PC-9 (cell line): ENCODE results near the gene C1orf74. TPM values are rescaled to one million over a fixed set of nuclear protein-coding genes. Genes with fewer than 3 reads are reported as not detected.

ENCODE experiments used
- BruUV-seq: library from RNA; stranded (reverse); fragments of 400-500 nt; replicated peaks from 2 replicates; lab custom pipeline; 2021; lab: Mats Ljungman, UMichigan
- CTCF ChIA-PET: fragments of 300-600 bp; sonication (Branson Sonifier 250); formaldehyde crosslinking; loops from one replicate; lab custom pipeline; 2022; ENCODE audit warnings: antibody characterized with exemption; lab: Charles Lee
- POLR2A ChIA-PET: fragments of 300-600 bp; sonication (Branson Sonifier 250); formaldehyde crosslinking; loops from one replicate; lab custom pipeline; 2022; ENCODE audit warnings: antibody characterized with exemption; ENCODE audit not compliant: unreplicated experiment; lab: Charles Lee
- DNase-seq, 2 experiments: peaks; one replicate each; pipeline versions ENCODE4 v3.0.0 to v3.0.0-alpha.2; 2015 to 2022; ENCODE audit warnings: mixed read lengths in 1 of 2
- H2AFZ ChIP-seq: fragments of 200-600 bp; sonication (generic); 2 replicates; pipeline ENCODE4 v1.8.1; 2017; ENCODE audit warnings: antibody characterized with exemption
- H3F3A ChIP-seq: fragments of 200-600 bp; sonication (generic); 2 replicates; pipeline ENCODE4 v1.8.1; 2017; ENCODE audit warnings: antibody characterized with exemption, mild to moderate bottlenecking, low read depth; ENCODE audit not compliant: insufficient read depth
- H3K27ac ChIP-seq: fragments of 200-600 bp; sonication (generic); 2 replicates; pipeline ENCODE4 v1.6.1; 2016; ENCODE audit warnings: mixed run types
- H3K27me3 ChIP-seq: fragments of 200-600 bp; sonication (generic); 2 replicates; pipeline ENCODE4 v1.6.1; 2016; ENCODE audit warnings: low read depth, mixed run types; ENCODE audit not compliant: insufficient read depth
- H3K36me3 ChIP-seq: fragments of 200-600 bp; sonication (generic); 2 replicates; pipeline ENCODE4 v1.6.1; 2016; ENCODE audit warnings: low read depth, mixed run types
- H3K4me1 ChIP-seq: fragments of 200-600 bp; sonication (generic); replicated peaks from 2 replicates; pipeline ENCODE4 v1.6.1; 2016; ENCODE audit warnings: mixed run types; ENCODE audit not compliant: insufficient read depth
- H3K4me2 ChIP-seq: fragments of 200-600 bp; sonication (generic); 2 replicates; pipeline ENCODE4 v1.6.1; 2017; ENCODE audit warnings: mixed run types
- H3K4me3 ChIP-seq: fragments of 200-600 bp; sonication (generic); 2 replicates; pipeline ENCODE4 v1.6.1; 2016; ENCODE audit warnings: mixed run types
- H3K79me2 ChIP-seq: fragments of 200-600 bp; sonication (generic); 2 replicates; pipeline ENCODE4 v1.6.1; 2017; ENCODE audit warnings: low read depth, mixed run types
- H3K9me2 ChIP-seq: fragments of 200-600 bp; sonication (generic); 2 replicates; pipeline ENCODE4 v1.8.1; 2017; ENCODE audit warnings: mild to moderate bottlenecking; ENCODE audit not compliant: insufficient read depth
- H3K9me3 ChIP-seq: fragments of 200-600 bp; sonication (generic); 2 replicates; pipeline ENCODE4 v1.8.1; 2016; ENCODE audit warnings: low read depth; ENCODE audit not compliant: insufficient read depth
- H4K20me1 ChIP-seq: fragments of 200-600 bp; sonication (generic); 2 replicates; pipeline ENCODE4 v1.8.1; 2017; ENCODE audit not compliant: insufficient read depth
- EZH2 ChIP-seq: fragments of 200-600 bp; sonication (generic); IDR thresholded peaks from 2 replicates; pipeline ENCODE4 v1.8.0; 2017; ENCODE audit warnings: antibody characterized with exemption, low read depth
- intact Hi-C: fragments of 100-400 bp; cut with micrococcal nuclease; formaldehyde crosslinking; loops from one replicate; pipeline ENCODE4 v1.10.0; 2022; ENCODE audit not compliant: unreplicated experiment
- total RNA-seq: library from RNA; stranded (reverse); gene quantifications from 2 replicates; pipeline ENCODE4 v1.2.3, GENCODE V29; 2021
- TF ChIP-seq, protein P1 (sequence below): fragments of 200-600 bp; sonication (generic); conservative IDR thresholded peaks from 2 replicates; pipeline ENCODE4 v1.6.1; 2017; ENCODE audit warnings: mixed run types, antibody characterized with exemption, mild to moderate bottlenecking, moderate library complexity

The C1orf74 gene
- total RNA-seq, 1 experiment from 2014 or later: 5.0 TPM

- CTCF ChIA-PET: interaction anchor here (1.2 kb wide), 1 partner anchor 9 kb away, joined by 7 read pairs; no protein-coding TSS in a partner anchor
Measured at GRCh38 chr1:209815490-209815889, 31.1 kb upstream of the C1orf74 start.

GRCh38 chr1:209813902-209814301 is 29.5 kb upstream of the C1orf74 start:
- Histone ChIP-seq H3K4me2 (no peak overlapping the region), H3K9me2 (no peaks in the 10 kb centered on the region), H3K36me3 (no peaks in the 10 kb centered on the region), H3K4me1 (no peaks in the 10 kb centered on the region), H2AFZ (no peak overlapping the region), H3K9me3 (no peaks in the 10 kb centered on the region), H3F3A (no peaks in the 10 kb centered on the region), H4K20me1 (no peaks in the 10 kb centered on the region), H3K79me2 (no peaks in the 10 kb centered on the region), H3K27me3 (no peaks in the 10 kb centered on the region), H3K4me3 (no peak overlapping the region), H3K27ac (no peak overlapping the region)
- no TSS peak for BruUV-seq
- CTCF ChIA-PET: no interaction called here
- no peak for TF ChIP-seq EZH2
- TF ChIP-seq, protein P1, sequence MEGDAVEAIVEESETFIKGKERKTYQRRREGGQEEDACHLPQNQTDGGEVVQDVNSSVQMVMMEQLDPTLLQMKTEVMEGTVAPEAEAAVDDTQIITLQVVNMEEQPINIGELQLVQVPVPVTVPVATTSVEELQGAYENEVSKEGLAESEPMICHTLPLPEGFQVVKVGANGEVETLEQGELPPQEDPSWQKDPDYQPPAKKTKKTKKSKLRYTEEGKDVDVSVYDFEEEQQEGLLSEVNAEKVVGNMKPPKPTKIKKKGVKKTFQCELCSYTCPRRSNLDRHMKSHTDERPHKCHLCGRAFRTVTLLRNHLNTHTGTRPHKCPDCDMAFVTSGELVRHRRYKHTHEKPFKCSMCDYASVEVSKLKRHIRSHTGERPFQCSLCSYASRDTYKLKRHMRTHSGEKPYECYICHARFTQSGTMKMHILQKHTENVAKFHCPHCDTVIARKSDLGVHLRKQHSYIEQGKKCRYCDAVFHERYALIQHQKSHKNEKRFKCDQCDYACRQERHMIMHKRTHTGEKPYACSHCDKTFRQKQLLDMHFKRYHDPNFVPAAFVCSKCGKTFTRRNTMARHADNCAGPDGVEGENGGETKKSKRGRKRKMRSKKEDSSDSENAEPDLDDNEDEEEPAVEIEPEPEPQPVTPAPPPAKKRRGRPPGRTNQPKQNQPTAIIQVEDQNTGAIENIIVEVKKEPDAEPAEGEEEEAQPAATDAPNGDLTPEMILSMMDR: no peak
- no peak for DNase-seq
- POLR2A ChIA-PET: no interaction called here
- intact Hi-C loops: no loop called here

More at GRCh38 chr1:209815490-209815889, 31.1 kb upstream of the C1orf74 start:
- no peak for DNase-seq
- TF ChIP-seq, protein P1: no peak
- TF ChIP-seq EZH2: no peak
- H3K27me3 ChIP-seq: no peaks in the 10 kb centered on the region
- POLR2A ChIA-PET: interaction anchor here (0.6 kb wide), 2 partner anchors 25 to 85 kb away, joined by 3 to 4 read pairs; no protein-coding TSS in a partner anchor
- no peaks in the 10 kb centered on the region for H3K9me2 ChIP-seq
- H3K4me2 ChIP-seq: no peak overlapping the region
- no TSS peak for BruUV-seq
- H3K4me1 ChIP-seq: no peaks in the 10 kb centered on the region
- no peak overlapping the region for H2AFZ ChIP-seq
- H3K9me3 ChIP-seq: no peaks in the 10 kb centered on the region
- intact Hi-C loops: no loop called here
- H3K4me3 ChIP-seq: no peak overlapping the region
- H3F3A ChIP-seq: no peaks in the 10 kb centered on the region
- no peaks in the 10 kb centered on the region for H4K20me1 ChIP-seq
- H3K79me2 ChIP-seq: no peaks in the 10 kb centered on the region
- H3K36me3 ChIP-seq: no peaks in the 10 kb centered on the region
- H3K27ac ChIP-seq: no peak overlapping the region

- ChIA-PET CTCF (interaction anchor here (0.7 kb wide), 1 partner anchor 22 kb away, joined by 14 read pairs; no protein-coding TSS in a partner anchor), POLR2A (interaction anchor here (0.5 kb wide), 1 partner anchor 563 kb away, joined by 3 read pairs; no protein-coding TSS in a partner anchor)
- DNase-seq: no peak
- TF ChIP-seq EZH2: no peak
- TF ChIP-seq, protein P1: no peak
- Histone ChIP-seq H3K4me1 (peaks cover 23% of the 10 kb centered on the region), H3K9me2 (no peaks in the 10 kb centered on the region), H2AFZ (no peak overlapping the region), H3K79me2 (peaks cover 6% of the 10 kb centered on the region; the same call in 1 of the 2 replicates), H3K4me2 (no peak overlapping the region), H3K4me3 (no peak overlapping the region), H4K20me1 (no peaks in the 10 kb centered on the region), H3K27ac (no peak overlapping the region), H3K9me3 (no peaks in the 10 kb centered on the region), H3F3A (peaks cover 20% of the 10 kb centered on the region; the same call in 1 of the 2 replicates), H3K27me3 (no peaks in the 10 kb centered on the region), H3K36me3 (no peaks in the 10 kb centered on the region)
- BruUV-seq: no TSS peak
- intact Hi-C loops: no loop called here
Measured at GRCh38 chr1:209810783-209811182, 26.4 kb upstream of the C1orf74 start.
